HG03108 (cell line): ENCODE measurements around the gene TTBK2.
"Not testable (repeated sequence)": the region's sequence is repeated elsewhere in the genome, so short reads cannot be mapped to it uniquely, and the experiment has no call there.

Experiments used
- ATAC-seq: cut with Tn5 transposase; IDR thresholded peaks from one replicate; pipeline ENCODE4 v1.9.1; 2021; ENCODE audit warnings: moderate library complexity; ENCODE audit not compliant: unreplicated experiment

TTBK2 gene

GRCh38 chr15:42911058-42911592, 9.5 kb downstream of the TTBK2 start:
- ATAC-seq = no peak

- no peak for ATAC-seq
These were observed 12.0 kb downstream of the TTBK2 start for GRCh38 chr15:42908538-42908937.

DNA sequence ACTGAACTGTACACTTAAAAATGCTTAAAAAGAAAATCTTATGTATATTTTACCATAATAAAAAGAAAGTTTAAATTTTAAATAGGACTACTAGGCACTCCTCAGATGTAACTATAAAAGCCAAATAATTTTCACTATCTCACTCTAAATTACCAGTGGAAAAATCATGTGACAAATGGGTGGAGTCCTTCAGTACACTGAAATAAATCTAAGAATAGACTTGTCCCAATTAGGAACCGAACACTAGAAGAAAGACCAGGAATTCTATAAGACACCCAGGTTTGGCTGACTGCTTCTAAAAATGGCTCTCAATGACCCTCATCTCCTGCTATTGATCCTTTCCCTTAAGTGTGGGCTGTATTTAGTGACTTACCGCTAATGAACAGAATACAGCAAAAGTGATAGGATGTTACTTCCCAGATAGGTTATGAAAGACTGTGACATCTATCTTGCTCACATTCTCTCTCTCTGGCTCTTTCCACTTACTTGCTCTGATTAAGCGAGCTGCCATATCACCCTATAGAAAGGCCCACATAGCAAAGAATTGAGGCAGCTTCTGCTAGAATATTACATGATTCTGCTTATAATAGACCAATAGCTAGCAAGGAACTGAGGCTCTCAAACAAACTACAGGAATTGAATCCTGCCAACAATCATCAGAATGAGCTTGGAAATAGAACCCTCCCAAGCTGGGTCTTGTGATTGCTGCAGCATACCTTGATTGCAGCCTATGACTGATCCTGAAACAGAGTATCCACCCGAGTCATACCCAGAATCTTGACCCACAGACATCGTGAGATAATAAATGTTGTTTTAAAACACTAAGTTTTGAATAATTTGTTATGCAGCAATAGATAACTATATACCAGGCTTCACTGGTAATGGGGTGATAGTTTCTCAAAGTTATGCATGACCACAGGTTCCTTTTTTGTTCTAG, 16.9 kb downstream of the TTBK2 start:
- no peak for ATAC-seq

DNA sequence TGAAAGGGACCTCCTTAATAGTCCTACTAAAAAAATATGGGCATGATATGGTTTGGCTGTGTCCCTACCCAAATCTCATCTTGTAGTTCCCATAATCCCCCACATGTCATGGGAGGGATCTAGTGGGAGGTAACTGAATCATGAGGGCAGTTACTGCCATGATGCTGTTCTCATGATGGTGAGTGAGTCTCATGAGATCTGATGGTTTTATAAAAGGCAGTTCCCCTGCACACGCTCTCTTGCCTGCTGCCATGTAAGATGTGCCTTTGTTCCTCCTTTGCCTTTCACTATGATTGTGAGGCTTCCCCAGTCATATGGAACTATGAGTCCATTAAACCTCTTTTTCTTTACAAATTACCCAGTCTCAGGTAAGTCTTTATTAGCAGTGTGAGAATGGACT, 26.7 kb downstream of the TTBK2 start:
- ATAC-seq = not testable (repeated sequence)

GRCh38 chr15:42891569-42891968, 29.0 kb downstream of the TTBK2 start:
- ATAC-seq = no peak

DNA sequence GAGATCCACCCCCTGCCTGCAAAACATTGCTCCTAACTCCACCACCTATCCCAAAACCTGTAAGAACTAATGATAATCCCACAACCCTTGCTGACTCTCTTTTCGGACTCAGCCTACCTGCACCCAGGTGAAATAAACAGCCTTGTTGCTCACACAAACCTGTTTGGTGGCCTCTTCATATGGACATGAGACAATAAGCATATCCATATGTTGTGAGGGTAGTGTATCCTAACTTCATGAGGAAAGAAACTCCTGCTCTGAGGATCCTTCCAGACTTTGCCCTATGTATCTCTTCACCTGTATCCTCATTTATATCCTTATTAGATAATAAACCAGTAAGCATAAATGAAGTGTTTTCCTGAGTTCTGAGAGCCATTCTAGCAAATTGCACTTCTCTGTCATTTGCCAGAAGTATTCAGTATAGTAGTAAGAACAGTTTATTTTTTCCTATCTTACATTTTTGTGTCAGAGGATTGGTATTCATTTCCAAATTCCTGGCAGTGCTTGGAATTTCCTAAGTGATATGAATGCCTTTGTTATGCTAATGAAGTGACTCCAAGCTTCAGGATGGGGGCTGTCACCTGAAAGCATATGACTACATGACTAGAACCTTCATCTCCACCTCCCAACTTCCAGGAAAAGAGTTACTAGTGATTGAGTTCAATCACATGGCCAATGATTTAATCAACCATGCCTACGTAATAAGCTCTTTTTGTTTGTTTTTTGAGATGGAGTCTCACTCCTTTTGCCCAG, 30.2 kb downstream of the TTBK2 start:
- no peak for ATAC-seq

DNA sequence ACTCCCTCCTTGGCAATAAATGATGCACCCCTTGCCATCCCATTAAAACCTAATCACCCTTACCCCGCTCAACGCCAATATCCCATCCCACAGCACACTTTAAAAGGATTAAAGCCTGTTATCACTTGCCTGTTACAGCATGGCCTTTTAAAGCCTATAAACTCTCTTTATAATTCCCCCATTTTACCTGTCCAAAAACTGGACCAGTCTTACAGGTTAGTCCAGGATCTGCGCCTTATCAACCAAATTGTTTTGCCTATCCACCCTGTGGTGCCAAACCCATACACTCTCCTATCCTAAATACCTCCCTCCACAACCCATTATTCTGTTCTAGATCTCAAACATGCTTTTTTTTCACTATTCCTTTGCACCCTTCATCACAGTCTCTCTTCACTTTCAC, 33.2 kb downstream of the TTBK2 start:
- not testable (repeated sequence) for ATAC-seq

DNA sequence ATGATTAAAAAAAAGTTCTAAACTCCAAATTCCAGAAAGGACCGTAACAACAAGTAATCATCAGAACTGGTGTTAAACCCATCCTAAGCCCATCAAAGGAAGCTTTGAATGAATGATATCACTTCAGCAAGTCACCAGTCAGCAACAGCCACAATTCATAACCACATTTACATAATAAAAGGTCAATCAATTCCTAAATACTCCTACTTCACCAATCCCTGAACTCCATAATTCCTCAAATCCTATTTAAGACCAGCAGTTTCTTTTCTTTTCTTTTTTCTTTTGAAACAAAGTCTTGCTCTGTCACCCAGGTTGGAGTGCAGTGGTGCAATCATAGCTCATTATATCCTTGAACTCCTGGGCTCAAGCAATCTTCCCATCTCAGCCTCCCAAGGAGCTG, 40.5 kb downstream of the TTBK2 start:
- ATAC-seq = no peak

DNA sequence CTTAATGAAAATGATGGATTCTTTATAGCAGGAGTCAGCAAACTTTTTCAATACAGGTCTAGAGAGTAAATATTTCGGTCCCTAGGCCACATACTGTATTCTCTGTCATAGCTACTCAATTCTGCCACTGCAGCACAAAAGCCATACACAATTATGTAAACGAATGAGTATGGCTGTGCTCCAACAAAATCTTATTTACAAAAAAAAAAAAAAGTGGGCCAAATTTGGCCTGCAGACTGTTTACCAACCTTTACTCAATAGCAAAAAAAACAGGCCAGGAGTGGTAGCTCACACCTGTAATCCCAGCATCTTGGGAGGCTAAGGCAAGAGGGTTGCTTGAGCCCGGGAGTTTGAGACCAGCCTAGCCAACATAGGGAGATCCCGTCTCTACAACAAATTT, 41.1 kb downstream of the TTBK2 start:
- no peak for ATAC-seq

DNA sequence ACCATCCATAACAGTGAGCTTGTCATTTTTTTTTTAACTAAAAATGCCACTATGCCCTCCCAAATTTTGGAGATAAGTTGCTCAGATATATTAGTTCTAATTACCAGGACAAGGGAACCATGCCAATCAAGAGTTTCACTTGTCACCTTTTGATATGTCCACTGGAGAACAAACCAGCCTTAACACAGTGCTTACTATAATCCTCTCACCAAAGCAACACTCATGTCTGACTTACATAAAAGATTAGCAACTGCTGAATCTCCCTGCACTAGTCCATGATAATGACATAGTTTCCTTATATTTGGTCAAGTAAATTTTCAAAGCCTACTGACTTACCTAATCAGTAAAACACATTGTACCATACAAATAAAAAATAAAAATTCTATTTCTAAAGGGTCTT, 44.4 kb downstream of the TTBK2 start:
- no peak for ATAC-seq

- no peak for ATAC-seq
These were observed 51.9 kb downstream of the TTBK2 start for GRCh38 chr15:42868683-42869082.

DNA sequence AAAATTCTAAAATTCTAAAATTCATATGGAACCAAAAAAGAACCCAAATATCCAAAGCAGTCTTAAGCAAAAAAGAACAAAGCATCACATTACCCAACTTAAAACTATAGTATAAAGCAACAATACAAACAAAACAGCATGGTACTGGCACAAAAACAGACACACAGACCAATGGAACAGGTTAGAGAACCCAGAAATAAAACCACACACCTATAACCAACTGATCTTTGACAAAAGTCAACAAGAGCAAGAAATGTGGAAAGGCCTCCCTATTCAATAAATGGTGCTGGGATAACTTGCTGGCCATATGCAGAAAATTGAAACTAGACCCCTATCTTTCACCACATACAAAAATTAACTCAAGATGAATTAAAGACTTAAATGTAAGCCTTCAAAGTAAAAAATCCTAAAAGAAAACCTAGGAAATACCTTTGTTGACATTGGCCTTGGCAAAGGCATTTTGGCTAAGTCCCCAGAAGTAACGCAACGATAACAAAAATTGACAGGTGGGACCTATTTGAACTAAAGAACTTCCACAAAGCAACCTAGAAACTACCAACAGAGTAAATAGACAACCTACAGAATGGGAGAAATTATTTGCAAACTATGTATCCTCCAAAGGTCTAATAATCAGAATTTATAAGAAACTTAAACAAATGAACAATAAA, 56.9 kb downstream of the TTBK2 start:
- no peak for ATAC-seq

DNA sequence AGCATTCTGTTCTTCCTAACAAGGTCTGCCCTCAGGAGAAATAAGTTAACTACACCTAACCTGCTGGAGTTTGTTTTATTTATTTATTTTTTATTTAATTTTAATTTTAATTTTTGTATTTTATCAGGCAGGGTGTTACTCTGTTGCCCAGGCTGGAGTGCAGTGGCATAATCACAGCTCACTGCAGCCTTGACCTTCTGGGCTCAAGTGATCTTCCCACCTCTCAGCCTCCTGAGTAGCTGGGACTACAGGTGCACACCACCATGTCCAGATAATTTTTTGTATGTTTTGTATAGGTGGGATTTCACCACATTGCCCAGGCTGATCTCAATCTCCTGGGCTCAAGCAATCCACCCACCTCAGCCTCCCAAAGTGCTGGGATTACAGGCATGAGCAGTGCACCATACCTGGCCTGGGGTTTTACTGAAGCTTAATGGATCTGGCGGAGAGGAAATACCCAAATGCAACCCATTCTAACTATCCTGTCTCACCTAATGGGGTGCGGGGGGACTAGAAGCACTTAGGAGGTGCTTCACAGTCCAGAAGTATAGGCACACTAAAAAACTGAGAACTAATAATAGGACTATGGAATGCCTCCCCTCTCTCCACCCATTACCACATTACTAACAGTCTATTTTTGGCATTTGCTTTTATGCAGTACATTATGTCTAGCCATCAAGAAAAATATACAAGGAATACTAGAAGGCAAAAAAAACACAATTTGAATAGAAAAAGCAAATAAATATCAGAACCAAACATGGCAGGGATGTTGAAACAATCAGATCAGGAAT, 61.4 kb downstream of the TTBK2 start:
- no peak for ATAC-seq

GRCh38 chr15:42858540-42858939, 62.0 kb downstream of the TTBK2 start:
- ATAC-seq = no peak

DNA sequence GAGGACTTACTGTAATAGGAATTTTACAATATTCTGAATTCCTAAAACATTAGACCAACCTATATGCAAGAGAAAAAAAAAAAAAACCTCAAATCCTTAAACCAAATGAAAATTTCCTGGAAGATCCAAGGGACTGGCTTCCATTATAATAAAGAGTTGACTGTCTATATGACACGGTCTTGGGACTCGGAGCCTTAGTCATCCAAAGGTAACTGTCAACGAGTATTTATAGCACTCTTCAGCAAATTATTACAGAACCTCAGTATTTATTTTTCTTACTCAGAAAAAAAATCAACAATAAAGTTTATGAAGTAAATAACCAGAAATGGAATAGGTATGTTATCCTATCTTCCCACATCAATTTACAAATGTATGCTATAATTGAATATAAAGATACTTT, 66.0 kb downstream of the TTBK2 start:
- ATAC-seq = no peak

DNA sequence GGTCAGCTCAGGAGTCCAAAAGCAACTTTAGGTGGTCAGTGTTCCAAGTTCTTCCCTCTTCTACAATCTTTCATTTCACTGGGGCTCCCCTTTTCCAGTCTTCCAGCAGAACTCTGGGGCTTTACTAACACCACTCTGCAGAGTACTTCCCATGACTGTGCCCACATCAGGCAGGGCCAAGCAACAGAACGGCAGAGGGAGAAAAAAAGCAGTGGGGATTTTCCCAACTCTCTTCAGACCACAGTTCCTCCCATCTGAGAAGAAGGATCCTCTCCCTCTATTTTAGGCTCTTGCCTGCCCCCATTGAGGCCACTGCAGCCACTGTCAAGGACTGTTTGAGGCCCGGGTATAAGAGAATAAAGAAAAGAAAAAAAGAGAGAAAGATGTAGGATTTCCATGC, 70.7 kb downstream of the TTBK2 start:
- ATAC-seq = no peak

DNA sequence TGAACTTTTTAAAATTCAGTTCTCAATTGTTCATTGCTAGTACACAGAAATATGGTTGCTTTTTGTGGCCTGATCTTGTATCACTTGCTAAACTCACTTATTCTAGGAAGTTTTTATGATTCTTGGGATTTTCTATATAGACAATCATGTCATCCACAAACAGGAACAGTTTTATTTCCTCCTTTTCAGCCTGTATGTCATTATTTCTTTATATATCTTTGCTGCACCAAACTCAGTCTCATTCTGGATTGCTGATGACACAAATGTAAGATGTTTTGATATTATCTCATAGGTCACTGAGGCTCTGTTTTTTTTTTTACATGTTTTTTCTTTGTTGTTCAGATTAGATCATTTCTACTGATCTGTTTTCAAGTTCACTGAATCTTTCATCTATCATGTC, 71.7 kb downstream of the TTBK2 start:
- ATAC-seq = no peak

- ATAC-seq = no peak
These were observed 73.9 kb downstream of the TTBK2 start for GRCh38 chr15:42846647-42847046.

- no peak for ATAC-seq
These were observed 75.0 kb downstream of the TTBK2 start for GRCh38 chr15:42845581-42845980.

- no peak for ATAC-seq
These were observed 76.9 kb downstream of the TTBK2 start for GRCh38 chr15:42843699-42844098.

DNA sequence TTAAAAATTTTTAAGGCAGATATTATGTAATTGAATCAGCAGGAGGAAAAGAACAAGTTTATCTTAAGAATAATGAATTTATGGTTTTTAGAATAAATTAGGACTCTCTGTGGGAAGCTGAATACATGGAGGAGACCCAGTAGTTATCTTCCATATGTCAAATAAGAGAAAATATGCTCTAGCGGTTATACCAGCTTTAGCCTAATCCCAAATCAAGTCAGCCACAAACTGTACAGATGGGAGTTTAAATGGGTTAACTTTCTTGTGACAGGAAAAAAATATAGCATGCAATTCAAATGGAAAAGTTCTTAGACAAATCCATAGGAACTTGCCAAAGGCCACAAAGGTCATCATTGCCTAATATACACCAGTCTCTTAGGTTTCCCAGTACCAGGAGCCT, 84.3 kb downstream of the TTBK2 start:
- ATAC-seq = no peak
